ENCODE results near the gene CEBPZ. TPM values are rescaled to one million over a fixed set of nuclear protein-coding genes. Genes with fewer than 3 reads are reported as not detected.
A peak's percentile ranks its signal among the peaks of the same experiment; 100 is the strongest.

Gene CEBPZ
- total and polyA plus RNA-seq, 2 of the 13 experiments (the other 11 are each of a cell fraction or from before 2014, with no cell fraction given), result 14.4 to 117 TPM

GRCh38 chr2:37230581-37230980 is 815 bp downstream of the CEBPZ start:
- DNase-seq (ENCODE audit: low spot score) (peak; percentile 36), FAIRE-seq (no peak), ATAC-seq (peak; percentile 26)
- Histone ChIP-seq H4K20me1 (ENCODE audit: insufficient read depth, low read length) (peaks cover 20% of the 10 kb centered on the region; the same call in 1 of the 2 replicates), H3K4me2 (ENCODE audit: low read depth, low read length) (peak overlapping the region; percentile 88), H3K4me1 (ENCODE audit: insufficient read depth, low read length) (peaks cover 57% of the 10 kb centered on the region), H3K36me3 (replicated peaks in 1 of 2; ENCODE audit: control insufficient read depth in 1 of 2, insufficient read depth in 2 of 2, low read length in 2 of 2) (peaks cover 8 to 23% of the 10 kb centered on the region in 2 experiments), H3K27me3 (ENCODE audit: control insufficient read depth in 1 of 2, insufficient read depth in 2 of 2, low read length in 2 of 2) (no peaks in the 10 kb centered on the region; a peak in 1 of 5 replicates), H3K27ac (ENCODE audit: extremely low read length, insufficient read depth, low read length) (peak overlapping the region; percentile 76), H3K4me3 (replicated peaks in 1 of 3; ENCODE audit: insufficient read depth in 1 of 3, low read depth in 2 of 3, low read length in 3 of 3) (peak overlapping the region; percentile 84 to 99 (median 95)), H2AFZ (ENCODE audit: low read length) (no peak overlapping the region), H3K9ac (ENCODE audit: insufficient read depth, low read depth, low read length) (peak overlapping the region; percentile 94), H3K79me2 (ENCODE audit: insufficient read depth, low read length) (peaks cover 93% of the 10 kb centered on the region), H3K9me3 (ENCODE audit: low read length) (no peaks in the 10 kb centered on the region)
- BruUV-seq (replicated peaks), result no TSS peak
- intact Hi-C loops (cut with micrococcal nuclease; ENCODE audit: unreplicated experiment), result loop anchor here (2.0 to 10.0 kb wide), 2 partner anchors 34 to 146 kb away; partner anchors contain the start of genes CEBPZOS, GPATCH11 and HEATR5B
- in situ Hi-C loops (cut with HindIII; ENCODE audit: extremely low pct_ligation_motif_present, low pct_unique_long_range_greater_than_20kb), result no loop called here
- ChIA-PET CTCF (ENCODE audit: low intra/inter-chr PET ratio, low total read pairs) (no interaction called here), POLR2A (interaction anchor here (1.5 to 2.4 kb wide), 2 partner anchors 74 to 694 kb away, joined by 3 to 12 read pairs; partner anchors contain the start of genes EIF2AK2 and RMDN2)
- TF ChIP-seq MTA1 (CRISPR knock-in tag; IDR thresholded peaks at IDR 0.05; ENCODE audit: borderline replicate concordance) (no peak), CEBPG (CRISPR knock-in tag; IDR thresholded peaks at IDR 0.05) (no peak), ZNF235 (CRISPR knock-in tag; IDR thresholded peaks at IDR 0.05; ENCODE audit: borderline replicate concordance) (no peak), ETV5 (CRISPR knock-in tag; IDR thresholded peaks at IDR 0.05; ENCODE audit: borderline replicate concordance) (0 out of 2 replicates have a peak, but pooled peaks have one; percentile 12), SIX4 (CRISPR knock-in tag; IDR thresholded peaks at IDR 0.05) (peak; percentile 17; the same call in 1 of the 2 replicates), ZNF670 (CRISPR knock-in tag; IDR thresholded peaks at IDR 0.05; ENCODE audit: borderline replicate concordance) (no peak), ZBTB43 (CRISPR knock-in tag; conservative IDR thresholded peaks at IDR 0.05) (no peak), POLR2G (IDR thresholded peaks at IDR 0.05; ENCODE audit: low read depth, low read length) (no peak), FLYWCH1 (CRISPR knock-in tag; IDR thresholded peaks at IDR 0.05) (peak; percentile 28; the same call in 1 of the 2 replicates), TEAD3 (CRISPR knock-in tag; optimal IDR thresholded peaks at IDR 0.05; ENCODE audit: borderline replicate concordance) (no peak), NBN (conservative IDR thresholded peaks at IDR 0.05) (no peak), SMARCC2 (IDR thresholded peaks at IDR 0.05) (no peak), SIN3A (IDR thresholded peaks at IDR 0.05; ENCODE audit: borderline replicate concordance, low read depth, low read length) (peak; percentile 83), ZNF644 (CRISPR knock-in tag; IDR thresholded peaks at IDR 0.05; ENCODE audit: low read depth) (0 out of 2 replicates have a peak, but pooled peaks have one; percentile 23), TGIF2 (CRISPR knock-in tag; IDR thresholded peaks at IDR 0.05) (0 out of 2 replicates have a peak, but pooled peaks have one; percentile 21), ZNF614 (CRISPR knock-in tag; IDR thresholded peaks at IDR 0.05; ENCODE audit: borderline replicate concordance) (peak; percentile 28; the same call in 1 of the 2 replicates)
- under 1% methylated on average over 8 of the region's 8 CpGs for WGBS (ENCODE audit: low lambda C conversion rate)
